SK-N-SH (cell line): ENCODE results near the gene CMTM2. TPM values are rescaled to one million over a fixed set of nuclear protein-coding genes. Genes with fewer than 3 reads are reported as not detected.

Source experiments
- CTCF ChIA-PET: fragments of 300-600, 350-600 bp; formaldehyde crosslinking; extraction: SDS; loops from one replicate; lab custom pipeline; 2021; lab: Yijun Ruan, JAX
- POLR2A ChIA-PET: fragments of 350-600 bp; sonication (Branson Sonifier 250); formaldehyde crosslinking; extraction: SDS; loops from one replicate; lab custom pipeline; 2020; ENCODE audit warnings: antibody characterized with exemption, inconsistent platforms; lab: Yijun Ruan, JAX
- DNase-seq: peaks from one replicate; pipeline ENCODE4 v3.0.0; 2012
- H2AFZ ChIP-seq: fragments of 200-600 bp; sonication (generic); 2 replicates; pipeline ENCODE4 v1.8.1; 2016; ENCODE audit warnings: antibody characterized with exemption, mild to moderate bottlenecking, low read depth
- H3F3A ChIP-seq: fragments of 200-600 bp; sonication (generic); replicated peaks from 2 replicates; pipeline ENCODE3; 2016; ENCODE audit warnings: antibody characterized with exemption, mild to moderate bottlenecking; ENCODE audit not compliant: insufficient read depth
- H3K27ac ChIP-seq, 2 experiments: fragments of 200-500 bp in 1 of 2; fragments of 200-600 bp in 1 of 2; sonication (Bioruptor generic) in 1 of 2; sonication (generic), shearing (Covaris generic) in 1 of 2; 2 replicates each; pipeline versions ENCODE4 v1.5.1 to v1.6.1; 2014 to 2016; ENCODE audit warnings: low read depth in 2 of 2, inconsistent platforms in 1 of 2, low read length in 1 of 2, mild to moderate bottlenecking in 1 of 2, mixed read lengths in 1 of 2
- H3K27me3 ChIP-seq: fragments of 200-600 bp; sonication (generic), shearing (Covaris generic); 2 replicates; pipeline ENCODE4 v1.6.1; 2016; ENCODE audit warnings: mixed run types; ENCODE audit not compliant: insufficient read depth
- H3K36me3 ChIP-seq, 2 experiments: fragments of 200-500 bp in 1 of 2; fragments of 200-600 bp in 1 of 2; sonication (Bioruptor generic) in 1 of 2; sonication (generic) in 1 of 2; replicated peaks in 1 of 2; 2 replicates each; pipeline versions ENCODE3 to v1.5.1; 2014 to 2016; ENCODE audit warnings: low read length in 1 of 2, mild to moderate bottlenecking in 1 of 2; ENCODE audit not compliant: insufficient read depth in 2 of 2, control insufficient read depth in 1 of 2
- H3K4me1 ChIP-seq, 2 experiments: fragments of 200-500 bp in 1 of 2; fragments of 200-600 bp in 1 of 2; sonication (Bioruptor generic) in 1 of 2; sonication (generic), shearing (Covaris generic) in 1 of 2; 2 replicates each; pipeline versions ENCODE4 v1.5.1 to v1.6.1; 2014 to 2016; ENCODE audit warnings: low read depth in 1 of 2, low read length in 1 of 2, mixed run types in 1 of 2; ENCODE audit not compliant: insufficient read depth in 2 of 2, control insufficient read depth in 1 of 2
- H3K4me2 ChIP-seq: fragments of 200-600 bp; sonication (generic), shearing (Covaris generic); 2 replicates; pipeline ENCODE4 v1.6.1; 2017; ENCODE audit warnings: mixed run types
- H3K4me3 ChIP-seq, 2 experiments: fragments of 200-500 bp in 1 of 2; fragments of 200-600 bp in 1 of 2; sonication (Bioruptor generic) in 1 of 2; sonication (generic), shearing (Covaris generic) in 1 of 2; 2 replicates each; pipeline versions ENCODE4 v1.5.1 to v1.8.1; 2014 to 2016; ENCODE audit warnings: low read depth in 2 of 2, inconsistent platforms in 1 of 2, low read length in 1 of 2, mild to moderate bottlenecking in 1 of 2, mixed read lengths in 1 of 2, moderate library complexity in 1 of 2
- H3K79me2 ChIP-seq: fragments of 200-600 bp; sonication (generic); 2 replicates; pipeline ENCODE4 v1.8.1; 2017; ENCODE audit warnings: mild to moderate bottlenecking; ENCODE audit not compliant: insufficient read depth
- H3K9ac ChIP-seq: fragments of 200-600 bp; sonication (generic); 2 replicates; pipeline ENCODE4 v1.6.1; 2017; ENCODE audit warnings: mixed run types
- H3K9me2 ChIP-seq: fragments of 200-600 bp; sonication (generic); 2 replicates; pipeline ENCODE4 v1.6.1; 2017; ENCODE audit warnings: mixed run types
- H3K9me3 ChIP-seq: fragments of 200-600 bp; sonication (generic); 2 replicates; pipeline ENCODE4 v1.6.1; 2017; ENCODE audit warnings: mixed run types, mild to moderate bottlenecking, moderate library complexity
- H4K20me1 ChIP-seq: fragments of 200-600 bp; sonication (generic); 2 replicates; pipeline ENCODE4 v1.6.1; 2017; ENCODE audit warnings: mild to moderate bottlenecking, mixed run types; ENCODE audit not compliant: insufficient read depth
- CHD2 ChIP-seq: fragments of 150-350 bp; IDR thresholded peaks from 2 replicates; pipeline ENCODE4 v1.6.1; 2018; ENCODE audit warnings: low read length; ENCODE audit not compliant: partially characterized antibody
- CTCF ChIP-seq: fragments of 200-600 bp; sonication (generic); IDR thresholded peaks from 2 replicates; pipeline ENCODE4 v1.6.1; 2017; ENCODE audit warnings: antibody characterized with exemption, mild to moderate bottlenecking, moderate library complexity
- EP300 ChIP-seq, 2 experiments: IDR thresholded peaks; 2 replicates each; pipeline versions ENCODE4 v1.4.0 to v1.6.1; 2012; ENCODE audit warnings: borderline replicate concordance in 1 of 2, low read depth in 1 of 2, low read length in 1 of 2
- EZH2phosphoT487 ChIP-seq: fragments of 200-600 bp; sonication (generic); IDR thresholded peaks from 2 replicates; pipeline ENCODE4 v1.6.1; 2017; ENCODE audit warnings: low read depth, mixed run types, mild to moderate bottlenecking, antibody characterized with exemption, moderate library complexity, borderline replicate concordance
- FOSL2 ChIP-seq: IDR thresholded peaks from 2 replicates; pipeline ENCODE4 v1.4.0; 2012; ENCODE audit warnings: low read depth, mild to moderate bottlenecking, moderate library complexity, borderline replicate concordance
- FOXM1 ChIP-seq: IDR thresholded peaks from 2 replicates; pipeline ENCODE4 v1.4.0; 2012; ENCODE audit warnings: low read depth, mild to moderate bottlenecking
- GABPA ChIP-seq: IDR thresholded peaks from 2 replicates; pipeline ENCODE4 v1.4.0; 2012; ENCODE audit warnings: low read depth, mild to moderate bottlenecking
- GATA2 ChIP-seq: sonication (generic); formaldehyde crosslinking; IDR thresholded peaks from 2 replicates; pipeline ENCODE4 v1.5.0; 2020; ENCODE audit warnings: mild to moderate bottlenecking, missing genetic modification reagents
- MEF2A ChIP-seq: IDR thresholded peaks from 2 replicates; pipeline ENCODE4 v1.4.0; 2012; ENCODE audit warnings: low read depth, borderline replicate concordance
- MXI1 ChIP-seq: IDR thresholded peaks from 2 replicates; pipeline ENCODE4 v1.6.1; 2012; ENCODE audit warnings: mild to moderate bottlenecking, low read depth, low read length, improper control_type of control experiment
- NRF1 ChIP-seq: IDR thresholded peaks from 2 replicates; pipeline ENCODE4 v1.6.1; 2012; ENCODE audit warnings: low read depth, mild to moderate bottlenecking, low read length
- PBX3 ChIP-seq: IDR thresholded peaks from 2 replicates; pipeline ENCODE4; 2012
- RAD21 ChIP-seq: IDR thresholded peaks from 2 replicates; pipeline ENCODE4 v1.6.1; 2012; ENCODE audit warnings: mild to moderate bottlenecking, low read length
- RCOR1 ChIP-seq: fragments of 150-350 bp; IDR thresholded peaks from 2 replicates; pipeline ENCODE4 v1.6.1; 2017; ENCODE audit warnings: antibody characterized with exemption, low read length
- RFX5 ChIP-seq: IDR thresholded peaks from 2 replicates; pipeline ENCODE4 v1.6.1; 2012; ENCODE audit warnings: mild to moderate bottlenecking, improper control_type of control experiment, low read length
- SIN3A ChIP-seq: IDR thresholded peaks from 2 replicates; pipeline ENCODE4 v1.6.1; 2012; ENCODE audit warnings: low read depth, mild to moderate bottlenecking, low read length, moderate library complexity, borderline replicate concordance
- TEAD4 ChIP-seq: IDR thresholded peaks from 2 replicates; pipeline ENCODE4 v1.4.0; 2012; ENCODE audit warnings: mild to moderate bottlenecking, borderline replicate concordance; ENCODE audit not compliant: insufficient read depth
- YY1 ChIP-seq: IDR thresholded peaks from 2 replicates; pipeline ENCODE4 v1.4.0; 2012; ENCODE audit warnings: low read depth, mild to moderate bottlenecking
- WGBS: methylation state at CpG from one replicate; pipeline ENCODE4 v1.1.6; 2017; ENCODE audit warnings: low lambda C conversion rate; 5-methylcytosine and 5-hydroxymethylcytosine counted together
- polyA plus RNA-seq, 3 experiments: library from polyadenylated mRNA; depleted of rRNA; stranded (reverse); fragments of >200 nt; gene quantifications; 2 replicates each; pipeline ENCODE4 v1.2.3, GENCODE V29; 2012
- TF ChIP-seq, protein P1 (sequence below): fragments of 150-350 bp; IDR thresholded peaks from 2 replicates; pipeline ENCODE4 v1.6.1; 2017; ENCODE audit warnings: antibody characterized with exemption, low read length, low read depth, borderline replicate concordance
- TF ChIP-seq, protein P2 (sequence below): IDR thresholded peaks from 2 replicates; pipeline ENCODE4 v1.4.0; 2012; ENCODE audit warnings: low read depth, borderline replicate concordance

CMTM2 gene
- polyA plus RNA-seq, 1 of the 3 experiments (the other 2 are of a cell fraction), result not detected

DNA sequence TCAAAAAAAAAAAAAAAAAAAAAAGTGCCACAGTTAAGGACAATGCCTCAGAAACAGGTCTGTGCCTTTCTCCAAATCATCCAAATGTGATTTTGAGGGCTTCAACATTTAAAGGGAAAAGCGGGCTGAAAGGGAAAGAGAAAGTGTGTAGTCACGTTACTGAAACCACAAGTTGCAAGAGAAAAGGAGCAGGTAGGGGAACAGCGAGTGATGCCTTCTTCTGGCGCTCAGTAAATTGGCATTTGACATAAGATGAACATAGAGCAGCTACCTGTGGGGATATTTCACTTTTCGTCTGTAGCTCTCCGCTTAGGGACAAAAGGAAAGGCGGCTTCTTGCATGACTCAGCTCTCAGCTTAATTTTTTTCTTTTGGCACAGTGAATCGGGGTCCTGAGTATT is 11.1 kb downstream of the CMTM2 start:
- H4K20me1 ChIP-seq, result no peaks in the 10 kb centered on the region
- POLR2A ChIA-PET, result no interaction called here
- H3F3A ChIP-seq, result no peaks in the 10 kb centered on the region
- H2AFZ ChIP-seq, result no peak overlapping the region
- H3K4me2 ChIP-seq, result no peak overlapping the region
- CTCF ChIA-PET, result interaction anchor here (2.7 kb wide), 1 partner anchor 184 kb away, joined by 15 read pairs; no protein-coding TSS in a partner anchor
- H3K9me2 ChIP-seq, result no peaks in the 10 kb centered on the region
- no peak for DNase-seq
- no peaks in the 10 kb centered on the region for H3K27me3 ChIP-seq
- no peak overlapping the region for H3K4me3 ChIP-seq
- no peak overlapping the region for H3K9ac ChIP-seq
- 85% methylated on average over 8 of the region's 8 CpGs for WGBS
- no peaks in the 10 kb centered on the region for H3K36me3 ChIP-seq
- no peak overlapping the region for H3K27ac ChIP-seq
- H3K9me3 ChIP-seq, result no peaks in the 10 kb centered on the region
- TF ChIP-seq YY1, result no peak
- TF ChIP-seq PBX3, result no peak
- no peak for TF ChIP-seq RFX5
- no peak for TF ChIP-seq GABPA
- no peak for TF ChIP-seq MXI1
- TF ChIP-seq GATA2 (CRISPR knock-in tag), result no peak
- TF ChIP-seq TEAD4, result no peak
- TF ChIP-seq MEF2A, result no peak
- no peak for TF ChIP-seq RAD21
- TF ChIP-seq FOSL2, result no peak
- TF ChIP-seq, protein P1, sequence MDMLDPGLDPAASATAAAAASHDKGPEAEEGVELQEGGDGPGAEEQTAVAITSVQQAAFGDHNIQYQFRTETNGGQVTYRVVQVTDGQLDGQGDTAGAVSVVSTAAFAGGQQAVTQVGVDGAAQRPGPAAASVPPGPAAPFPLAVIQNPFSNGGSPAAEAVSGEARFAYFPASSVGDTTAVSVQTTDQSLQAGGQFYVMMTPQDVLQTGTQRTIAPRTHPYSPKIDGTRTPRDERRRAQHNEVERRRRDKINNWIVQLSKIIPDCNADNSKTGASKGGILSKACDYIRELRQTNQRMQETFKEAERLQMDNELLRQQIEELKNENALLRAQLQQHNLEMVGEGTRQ, result no peak
- TF ChIP-seq, protein P2, sequence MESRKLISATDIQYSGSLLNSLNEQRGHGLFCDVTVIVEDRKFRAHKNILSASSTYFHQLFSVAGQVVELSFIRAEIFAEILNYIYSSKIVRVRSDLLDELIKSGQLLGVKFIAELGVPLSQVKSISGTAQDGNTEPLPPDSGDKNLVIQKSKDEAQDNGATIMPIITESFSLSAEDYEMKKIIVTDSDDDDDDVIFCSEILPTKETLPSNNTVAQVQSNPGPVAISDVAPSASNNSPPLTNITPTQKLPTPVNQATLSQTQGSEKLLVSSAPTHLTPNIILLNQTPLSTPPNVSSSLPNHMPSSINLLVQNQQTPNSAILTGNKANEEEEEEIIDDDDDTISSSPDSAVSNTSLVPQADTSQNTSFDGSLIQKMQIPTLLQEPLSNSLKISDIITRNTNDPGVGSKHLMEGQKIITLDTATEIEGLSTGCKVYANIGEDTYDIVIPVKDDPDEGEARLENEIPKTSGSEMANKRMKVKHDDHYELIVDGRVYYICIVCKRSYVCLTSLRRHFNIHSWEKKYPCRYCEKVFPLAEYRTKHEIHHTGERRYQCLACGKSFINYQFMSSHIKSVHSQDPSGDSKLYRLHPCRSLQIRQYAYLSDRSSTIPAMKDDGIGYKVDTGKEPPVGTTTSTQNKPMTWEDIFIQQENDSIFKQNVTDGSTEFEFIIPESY, result no peak
- TF ChIP-seq EP300 (IDR thresholded peaks at IDR 0.05; ENCODE audit: borderline replicate concordance in 1 of 2, low read depth in 1 of 2, low read length in 1 of 2), result no peak
- TF ChIP-seq, all 33 proteins: peak for 0
- no peaks in the 10 kb centered on the region for H3K79me2 ChIP-seq
- no peaks in the 10 kb centered on the region for H3K4me1 ChIP-seq

DNA sequence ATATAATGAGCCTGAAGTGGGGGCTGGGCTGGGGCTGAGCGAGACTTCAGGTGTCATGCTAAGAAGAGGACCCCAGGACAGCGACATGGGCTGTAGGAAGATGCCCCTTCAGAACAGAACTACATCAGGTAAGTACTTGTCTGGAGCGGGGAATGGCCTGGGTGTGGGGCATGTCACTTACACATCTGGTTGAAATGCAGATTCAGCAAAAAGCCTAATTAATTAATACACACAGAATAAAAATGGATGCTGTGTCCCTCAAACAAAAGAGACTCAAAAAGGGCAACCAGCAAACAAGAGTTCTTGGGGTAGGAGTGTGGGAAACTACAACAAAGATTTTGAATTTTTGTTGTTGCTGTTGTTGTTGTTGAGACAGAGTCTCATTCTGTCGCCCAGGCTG is 11.8 kb downstream of the CMTM2 start:
- H3K4me2 ChIP-seq, result no peak overlapping the region
- H3K9me2 ChIP-seq, result no peaks in the 10 kb centered on the region
- CTCF ChIA-PET, result interaction anchor here (2.7 kb wide), 1 partner anchor 185 kb away, joined by 15 read pairs; no protein-coding TSS in a partner anchor
- H3K27me3 ChIP-seq, result no peaks in the 10 kb centered on the region
- POLR2A ChIA-PET, result no interaction called here
- no peaks in the 10 kb centered on the region for H3K79me2 ChIP-seq
- WGBS, result 83% methylated on average over 4 of the region's 4 CpGs
- no peaks in the 10 kb centered on the region for H3F3A ChIP-seq
- no peak overlapping the region for H3K27ac ChIP-seq
- no peaks in the 10 kb centered on the region for H3K36me3 ChIP-seq
- H2AFZ ChIP-seq, result no peak overlapping the region
- no peaks in the 10 kb centered on the region for H4K20me1 ChIP-seq
- H3K4me1 ChIP-seq, result no peaks in the 10 kb centered on the region
- H3K4me3 ChIP-seq, result no peak overlapping the region
- H3K9ac ChIP-seq, result no peak overlapping the region
- no peaks in the 10 kb centered on the region for H3K9me3 ChIP-seq
- DNase-seq, result no peak
- TF ChIP-seq FOXM1, result no peak
- no peak for TF ChIP-seq CHD2
- no peak for TF ChIP-seq RAD21
- no peak for TF ChIP-seq FOSL2
- no peak for TF ChIP-seq SIN3A
- TF ChIP-seq EZH2phosphoT487, result no peak
- no peak for TF ChIP-seq NRF1
- no peak for TF ChIP-seq EP300 (IDR thresholded peaks at IDR 0.05; ENCODE audit: borderline replicate concordance in 1 of 2, low read depth in 1 of 2, low read length in 1 of 2)
- TF ChIP-seq CTCF, result no peak
- no peak for TF ChIP-seq RCOR1
